ENCODE measurements around the gene XIRP1. TPM values are rescaled to one million over a fixed set of nuclear protein-coding genes. Genes with fewer than 3 reads are reported as not detected.

The XIRP1 gene
- total and polyA plus RNA-seq, 2 donors (not counting 1 experiment from before 2014, with no cell fraction given): not detected

GRCh38 chr3:39211332-39212130 lies 19.1 kb upstream of the XIRP1 start:
- Histone ChIP-seq H4K20me1 (ENCODE audit: control insufficient read depth, insufficient read depth, low read length, poor library complexity, severe bottlenecking) (no peaks in the 10 kb centered on the region), H3K4me1 (ENCODE audit: control insufficient read depth in 2 of 2, insufficient read depth in 2 of 2, low read length in 2 of 2) (peaks cover 14 to 20% of the 10 kb centered on the region in 2 donors), H3K9ac (ENCODE audit: low read length) (no peak overlapping the region), H3K79me2 (ENCODE audit: control insufficient read depth, insufficient read depth, low read length) (no peaks in the 10 kb centered on the region), H3K4me2 (replicated peaks; ENCODE audit: low read depth, low read length, poor library complexity, severe bottlenecking) (no peak overlapping the region), H3K4me3 (ENCODE audit: control extremely low read depth in 1 of 5, extremely low read depth in 1 of 5, insufficient read depth in 1 of 5, low read depth in 2 of 5, low read length in 4 of 5) (no peak overlapping the region), H3K9me3 (ENCODE audit: control extremely low read depth in 1 of 3, control insufficient read depth in 2 of 3, insufficient read depth in 1 of 3, low read length in 2 of 3) (peaks cover 0 to 4% (median 0%) of the 10 kb centered on the region in 3 donors), H2AFZ (ENCODE audit: insufficient read depth, low read depth, low read length, poor library complexity, severe bottlenecking) (no peak overlapping the region), H3K27ac (ENCODE audit: low read length in 2 of 2) (no peak overlapping the region), H3K27me3 (replicated peaks in 1 of 4; ENCODE audit: control extremely low read depth in 1 of 4, control insufficient read depth in 3 of 4, insufficient read depth in 4 of 4, low read length in 3 of 4) (peaks cover 0 to 3% (median 1%) of the 10 kb centered on the region in 4 experiments), H3K36me3 (replicated peaks in 1 of 2; ENCODE audit: control extremely low read depth in 1 of 2, control insufficient read depth in 1 of 2, extremely low read depth in 1 of 2, insufficient read depth in 2 of 2, low read length in 1 of 2) (no peaks in the 10 kb centered on the region)
- ChIA-PET POLR2A (no interaction called here), CTCF (interaction anchor here (12.5 to 41.2 kb wide), 2 partner anchors 20 to 71 kb away, joined by 143 to 1573 read pairs; partner anchors contain the start of genes CX3CR1 and XIRP1)
- H3K4me1 Mint-ChIP-seq: peaks cover 23% of the 10 kb centered on the region
- no peaks in the 10 kb centered on the region for H3K9me3 Mint-ChIP-seq (ENCODE audit: insufficient read depth)
- H3K27ac Mint-ChIP-seq: no peak overlapping the region
- DNase-seq (no peak), ATAC-seq (ENCODE audit: low read depth) (no peak)
- H3K4me3 Mint-ChIP-seq: no peak overlapping the region
- WGBS (ENCODE audit: insufficient coverage): 85% methylated on average over 1 of the region's 4 CpGs
- H3K27me3 Mint-ChIP-seq: no peaks in the 10 kb centered on the region
- TF ChIP-seq EZH2 (IDR thresholded peaks at IDR 0.05; ENCODE audit: borderline replicate concordance, insufficient read depth, low read depth, low read length, poor library complexity, severe bottlenecking) (no peak), CTCF (IDR thresholded peaks at IDR 0.05) (no peak)
- intact Hi-C loops (cut with micrococcal nuclease): no loop called here

- WGBS (ENCODE audit: insufficient coverage): no CpG with 5 or more reads among the region's 3 CpGs
- no peak overlapping the region for H3K27ac Mint-ChIP-seq
- no peaks in the 10 kb centered on the region for H3K79me2 ChIP-seq (ENCODE audit: control insufficient read depth, insufficient read depth, low read length)
Measured at GRCh38 chr3:39210078-39210477, 17.7 kb upstream of the XIRP1 start.

More at GRCh38 chr3:39210078-39210477, 17.7 kb upstream of the XIRP1 start:
- peaks cover 3 to 7% of the 10 kb centered on the region in 2 donors for H3K4me1 ChIP-seq (ENCODE audit: control insufficient read depth in 2 of 2, insufficient read depth in 2 of 2, low read length in 2 of 2)
- TF ChIP-seq EZH2 (IDR thresholded peaks at IDR 0.05; ENCODE audit: borderline replicate concordance, insufficient read depth, low read depth, low read length, poor library complexity, severe bottlenecking): no peak
- TF ChIP-seq CTCF (IDR thresholded peaks at IDR 0.05): no peak
- DNase-seq: no peak
- peaks cover 0 to 6% (median 2%) of the 10 kb centered on the region in 3 donors for H3K9me3 ChIP-seq (ENCODE audit: control extremely low read depth in 1 of 3, control insufficient read depth in 2 of 3, insufficient read depth in 1 of 3, low read length in 2 of 3)
- H3K27me3 ChIP-seq (replicated peaks in 1 of 4; ENCODE audit: control extremely low read depth in 1 of 4, control insufficient read depth in 3 of 4, insufficient read depth in 4 of 4, low read length in 3 of 4): peaks cover 0 to 4% (median 2%) of the 10 kb centered on the region in 4 experiments
- no peak overlapping the region for H2AFZ ChIP-seq (ENCODE audit: insufficient read depth, low read depth, low read length, poor library complexity, severe bottlenecking)
- H3K4me2 ChIP-seq (replicated peaks; ENCODE audit: low read depth, low read length, poor library complexity, severe bottlenecking): no peak overlapping the region
- no peaks in the 10 kb centered on the region for H4K20me1 ChIP-seq (ENCODE audit: control insufficient read depth, insufficient read depth, low read length, poor library complexity, severe bottlenecking)
- no peak overlapping the region for H3K4me3 ChIP-seq (ENCODE audit: control extremely low read depth in 1 of 5, extremely low read depth in 1 of 5, insufficient read depth in 1 of 5, low read depth in 2 of 5, low read length in 4 of 5)
- no peak overlapping the region for H3K27ac ChIP-seq (ENCODE audit: low read length in 2 of 2)
- ATAC-seq (ENCODE audit: low read depth): no peak
- ChIA-PET CTCF (interaction anchor here (0.8 to 41.2 kb wide), 4 partner anchors 14 to 72 kb away, joined by 3 to 1573 read pairs (median 73); partner anchors contain the start of genes CX3CR1 and XIRP1), POLR2A (no interaction called here)
- Mint-ChIP-seq H3K4me1 (peaks cover 9% of the 10 kb centered on the region), H3K9me3 (ENCODE audit: insufficient read depth) (no peaks in the 10 kb centered on the region), H3K27me3 (peaks cover under 1% of the 10 kb centered on the region), H3K4me3 (no peak overlapping the region)
- intact Hi-C loops (cut with micrococcal nuclease): no loop called here
- no peak overlapping the region for H3K9ac ChIP-seq (ENCODE audit: low read length)
- H3K36me3 ChIP-seq (replicated peaks in 1 of 2; ENCODE audit: control extremely low read depth in 1 of 2, control insufficient read depth in 1 of 2, extremely low read depth in 1 of 2, insufficient read depth in 2 of 2, low read length in 1 of 2): no peaks in the 10 kb centered on the region
